Mesothelial cell of epicardium (in vitro differentiated cells): ENCODE measurements around the gene HPX. TPM values are rescaled to one million over a fixed set of nuclear protein-coding genes. Genes with fewer than 3 reads are reported as not detected.

ENCODE experiments used
- DNase-seq, 2 experiments: peaks; one replicate each; pipeline ENCODE4 v3.0.0; 2021; ENCODE audit warnings: low spot score in 2 of 2; ENCODE audit not compliant: unreplicated experiment in 2 of 2
- H3K27ac Mint-ChIP-seq: 2 replicates; pipeline ENCODE4 v1.8.0; 2021; ENCODE audit warnings: mixed read lengths
- H3K27me3 Mint-ChIP-seq: 2 replicates; pipeline ENCODE4 v1.8.0; 2021; ENCODE audit warnings: low read depth, mixed read lengths
- H3K36me3 Mint-ChIP-seq: 2 replicates; pipeline ENCODE4 v1.8.0; 2021; ENCODE audit warnings: mixed read lengths
- H3K4me1 Mint-ChIP-seq: 2 replicates; pipeline ENCODE4 v1.8.0; 2021; ENCODE audit warnings: mixed read lengths
- H3K4me3 Mint-ChIP-seq: 2 replicates; pipeline ENCODE4 v1.8.0; 2021; ENCODE audit warnings: mild to moderate bottlenecking, moderate library complexity, mixed read lengths
- H3K9me3 Mint-ChIP-seq: 2 replicates; pipeline ENCODE4 v1.8.0; 2021; ENCODE audit warnings: mixed read lengths
- total RNA-seq: library from RNA; stranded (reverse); gene quantifications from 3 replicates; pipeline ENCODE4 v1.2.1, GENCODE V29; 2021
- TF ChIP-seq, protein P1 (sequence below): fragments of 200-600 bp; sonication (generic); IDR thresholded peaks from one replicate; pipeline ENCODE4 v1.5.0; 2021; ENCODE audit warnings: antibody characterized with exemption; ENCODE audit not compliant: unreplicated experiment

Gene HPX
- total RNA-seq, 1 donor from 2014 or later: 9.9 TPM

DNA sequence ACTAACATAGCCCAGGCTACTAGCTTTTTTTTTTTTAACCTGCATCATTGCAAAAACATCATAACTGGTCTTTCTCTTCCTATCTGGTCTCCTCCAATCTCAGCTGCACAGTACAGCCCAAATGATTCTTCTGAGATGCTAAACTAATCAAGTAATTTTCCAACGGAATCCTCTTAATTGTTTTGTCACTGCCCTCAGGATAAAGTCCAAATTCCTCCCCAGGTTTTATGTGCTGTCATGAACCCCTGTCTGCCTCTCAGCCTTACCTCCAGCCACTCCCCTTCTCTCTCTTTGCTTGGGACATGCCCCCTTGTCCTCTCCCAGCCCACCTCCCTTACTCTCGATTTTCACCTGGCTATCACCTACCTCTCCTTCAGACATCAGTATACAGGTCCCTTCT, 34.4 kb downstream of the HPX start:
- no peak overlapping the region for H3K27ac Mint-ChIP-seq
- TF ChIP-seq, protein P1, sequence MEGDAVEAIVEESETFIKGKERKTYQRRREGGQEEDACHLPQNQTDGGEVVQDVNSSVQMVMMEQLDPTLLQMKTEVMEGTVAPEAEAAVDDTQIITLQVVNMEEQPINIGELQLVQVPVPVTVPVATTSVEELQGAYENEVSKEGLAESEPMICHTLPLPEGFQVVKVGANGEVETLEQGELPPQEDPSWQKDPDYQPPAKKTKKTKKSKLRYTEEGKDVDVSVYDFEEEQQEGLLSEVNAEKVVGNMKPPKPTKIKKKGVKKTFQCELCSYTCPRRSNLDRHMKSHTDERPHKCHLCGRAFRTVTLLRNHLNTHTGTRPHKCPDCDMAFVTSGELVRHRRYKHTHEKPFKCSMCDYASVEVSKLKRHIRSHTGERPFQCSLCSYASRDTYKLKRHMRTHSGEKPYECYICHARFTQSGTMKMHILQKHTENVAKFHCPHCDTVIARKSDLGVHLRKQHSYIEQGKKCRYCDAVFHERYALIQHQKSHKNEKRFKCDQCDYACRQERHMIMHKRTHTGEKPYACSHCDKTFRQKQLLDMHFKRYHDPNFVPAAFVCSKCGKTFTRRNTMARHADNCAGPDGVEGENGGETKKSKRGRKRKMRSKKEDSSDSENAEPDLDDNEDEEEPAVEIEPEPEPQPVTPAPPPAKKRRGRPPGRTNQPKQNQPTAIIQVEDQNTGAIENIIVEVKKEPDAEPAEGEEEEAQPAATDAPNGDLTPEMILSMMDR: no peak

DNA sequence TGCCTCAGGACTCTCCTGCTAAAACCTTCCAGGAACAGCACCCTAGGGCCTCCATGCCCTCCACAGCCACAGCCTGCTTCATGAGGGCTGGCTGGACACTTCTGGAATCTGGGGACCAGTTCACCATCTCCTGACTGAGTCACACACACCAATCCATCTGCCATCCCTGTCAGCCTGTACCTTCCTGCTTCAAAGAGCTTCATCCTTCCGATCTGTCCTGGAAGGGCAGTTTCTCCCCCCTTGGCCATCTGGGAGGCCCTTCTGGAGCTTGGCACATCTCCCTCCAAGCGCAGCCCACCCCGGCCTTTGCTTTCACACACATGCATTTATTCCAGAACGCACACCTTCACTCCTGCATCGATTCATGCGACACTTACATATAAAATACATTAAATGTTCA, 34.9 kb downstream of the HPX start:
- H3K27me3 Mint-ChIP-seq: no peaks in the 10 kb centered on the region
- H3K36me3 Mint-ChIP-seq: peaks cover 8% of the 10 kb centered on the region
- no peak overlapping the region for H3K27ac Mint-ChIP-seq
- no peaks in the 10 kb centered on the region for H3K9me3 Mint-ChIP-seq
- no peak overlapping the region for H3K4me3 Mint-ChIP-seq
- TF ChIP-seq, protein P1: no peak
- H3K4me1 Mint-ChIP-seq: no peaks in the 10 kb centered on the region
- no peak for DNase-seq

More for the DNA sequence above, 34.4 kb downstream of the HPX start:
- no peaks in the 10 kb centered on the region for H3K9me3 Mint-ChIP-seq
- H3K4me3 Mint-ChIP-seq: no peak overlapping the region
- peaks cover 8% of the 10 kb centered on the region for H3K36me3 Mint-ChIP-seq
- no peaks in the 10 kb centered on the region for H3K27me3 Mint-ChIP-seq
- no peak for DNase-seq
- H3K4me1 Mint-ChIP-seq: no peaks in the 10 kb centered on the region

DNA sequence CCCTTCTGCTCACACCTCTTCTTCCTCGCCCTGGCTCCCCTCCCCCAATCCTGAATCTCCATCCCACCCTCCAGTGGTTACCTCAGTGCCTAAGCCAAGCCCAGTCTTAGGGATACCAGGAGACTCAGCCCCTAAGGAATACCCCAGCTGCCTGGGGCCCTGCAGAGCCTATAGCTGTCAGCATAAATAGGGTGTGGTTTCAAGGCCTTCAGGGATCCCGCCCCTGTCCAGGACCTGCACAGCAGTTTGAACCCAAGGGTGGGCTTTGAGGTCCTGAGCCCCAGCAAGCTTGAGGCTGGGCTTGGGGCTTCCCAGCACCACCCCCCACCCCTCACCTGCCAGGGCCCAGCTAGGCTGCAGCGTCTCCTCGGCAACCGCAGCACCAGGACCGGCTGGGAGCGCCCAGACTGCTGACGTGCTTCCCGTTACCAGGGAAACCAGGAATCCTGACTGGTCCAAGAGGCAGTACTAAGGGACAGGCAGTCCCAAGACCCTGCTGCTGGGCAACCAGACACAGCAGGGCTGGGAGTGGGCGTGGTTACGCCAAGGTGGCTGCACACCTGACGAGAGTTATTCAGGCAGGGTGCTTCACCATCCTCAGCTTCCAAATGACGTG, 35.6 kb downstream of the HPX start:
- no peaks in the 10 kb centered on the region for H3K9me3 Mint-ChIP-seq
- DNase-seq: no peak
- H3K4me1 Mint-ChIP-seq: no peaks in the 10 kb centered on the region
- H3K27ac Mint-ChIP-seq: no peak overlapping the region
- no peak overlapping the region for H3K4me3 Mint-ChIP-seq
- H3K27me3 Mint-ChIP-seq: no peaks in the 10 kb centered on the region
- H3K36me3 Mint-ChIP-seq: peaks cover 8% of the 10 kb centered on the region
- TF ChIP-seq, protein P1: no peak

DNA sequence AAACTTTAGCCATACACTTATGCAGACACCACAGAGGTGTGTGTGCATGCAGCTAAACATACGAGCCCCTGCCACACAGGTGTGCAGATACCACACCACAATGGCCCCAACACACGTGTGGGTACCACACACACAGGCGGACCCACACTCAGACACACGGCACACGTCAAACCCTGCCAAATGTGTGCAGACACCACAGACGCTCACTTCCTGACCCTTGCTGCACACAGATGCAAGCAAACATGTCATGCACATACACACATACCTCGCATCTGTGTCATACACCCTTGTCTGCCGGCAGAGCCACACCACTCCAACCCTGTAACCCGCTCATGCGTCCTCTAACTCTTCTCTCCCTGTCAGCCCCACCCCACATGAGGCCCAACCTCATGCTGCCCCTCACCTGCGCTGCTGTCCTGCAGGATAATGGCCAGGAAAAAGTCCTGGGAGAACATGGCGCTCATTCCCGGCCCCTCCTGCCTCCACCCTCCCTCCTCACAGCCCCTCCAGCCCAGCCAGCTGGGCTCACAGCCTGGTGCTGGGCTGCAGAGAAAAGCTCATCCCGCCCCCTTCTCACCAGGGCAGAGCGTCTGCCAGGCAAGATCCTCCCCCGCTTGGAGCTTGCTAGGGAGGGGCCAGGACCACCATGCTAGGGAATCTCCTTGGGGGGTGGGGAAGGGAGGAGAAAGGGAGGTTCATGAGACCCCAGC, 36.3 kb downstream of the HPX start:
- H3K36me3 Mint-ChIP-seq: peaks cover 9% of the 10 kb centered on the region
- H3K4me1 Mint-ChIP-seq: no peaks in the 10 kb centered on the region
- H3K9me3 Mint-ChIP-seq: no peaks in the 10 kb centered on the region
- no peaks in the 10 kb centered on the region for H3K27me3 Mint-ChIP-seq
- TF ChIP-seq, protein P1: no peak
- no peak overlapping the region for H3K27ac Mint-ChIP-seq
- no peak overlapping the region for H3K4me3 Mint-ChIP-seq
- DNase-seq: no peak

DNA sequence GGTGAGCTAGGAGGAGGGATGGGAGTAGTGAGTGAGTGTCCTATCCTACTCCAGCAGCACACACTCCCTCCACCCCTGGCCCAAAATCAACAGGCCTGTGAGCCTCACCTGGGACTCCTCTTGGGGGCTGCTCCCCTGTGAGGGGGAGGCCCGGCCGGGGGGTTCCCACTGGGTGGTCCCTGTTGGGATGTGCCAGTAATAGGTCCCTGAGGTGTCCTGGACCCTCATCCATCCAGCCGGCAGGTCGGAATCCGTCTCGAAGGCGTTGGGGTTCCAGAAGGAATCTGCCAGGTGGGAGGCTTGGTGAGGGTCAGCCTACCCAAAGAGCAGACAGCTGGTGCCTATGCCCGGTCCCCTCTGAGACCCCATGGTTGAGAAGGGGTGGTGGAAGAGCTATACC, 37.2 kb downstream of the HPX start:
- peaks cover 11% of the 10 kb centered on the region for H3K36me3 Mint-ChIP-seq
- TF ChIP-seq, protein P1: no peak
- no peak overlapping the region for H3K4me3 Mint-ChIP-seq
- no peak overlapping the region for H3K27ac Mint-ChIP-seq
- no peaks in the 10 kb centered on the region for H3K27me3 Mint-ChIP-seq
- H3K9me3 Mint-ChIP-seq: no peaks in the 10 kb centered on the region
- DNase-seq: no peak
- H3K4me1 Mint-ChIP-seq: no peaks in the 10 kb centered on the region
